HUES48 (cell line): ENCODE data around the gene SHOX.
"Not testable (repeated sequence)": the region's sequence is repeated elsewhere in the genome, so short reads cannot be mapped to it uniquely, and the experiment has no call there.

Experiments used
- H3K27ac ChIP-seq: one replicate; pipeline ENCODE4 v1.7.0; 2013; ENCODE audit warnings: low read depth, low read length, inconsistent platforms
- H3K27me3 ChIP-seq: 2 replicates; pipeline ENCODE4 v1.6.1; 2013; ENCODE audit warnings: mild to moderate bottlenecking, low read length; ENCODE audit not compliant: control insufficient read depth, insufficient read depth
- H3K36me3 ChIP-seq: 2 replicates; pipeline ENCODE4 v1.6.1; 2013; ENCODE audit warnings: low read length; ENCODE audit not compliant: control insufficient read depth, insufficient read depth
- H3K4me1 ChIP-seq: 2 replicates; pipeline ENCODE4 v1.6.1; 2013; ENCODE audit warnings: mild to moderate bottlenecking, low read length; ENCODE audit not compliant: control insufficient read depth, insufficient read depth
- H3K4me3 ChIP-seq: 2 replicates; pipeline ENCODE4 v1.5.1; 2013; ENCODE audit warnings: mild to moderate bottlenecking, low read depth, low read length
- H3K9ac ChIP-seq: 2 replicates; pipeline ENCODE4 v1.6.1; 2013; ENCODE audit warnings: mild to moderate bottlenecking, low read depth, low read length, moderate library complexity
- H3K9me3 ChIP-seq: 2 replicates; pipeline ENCODE4 v1.6.1; 2013; ENCODE audit warnings: low read length; ENCODE audit not compliant: control insufficient read depth, insufficient read depth

Gene SHOX

DNA sequence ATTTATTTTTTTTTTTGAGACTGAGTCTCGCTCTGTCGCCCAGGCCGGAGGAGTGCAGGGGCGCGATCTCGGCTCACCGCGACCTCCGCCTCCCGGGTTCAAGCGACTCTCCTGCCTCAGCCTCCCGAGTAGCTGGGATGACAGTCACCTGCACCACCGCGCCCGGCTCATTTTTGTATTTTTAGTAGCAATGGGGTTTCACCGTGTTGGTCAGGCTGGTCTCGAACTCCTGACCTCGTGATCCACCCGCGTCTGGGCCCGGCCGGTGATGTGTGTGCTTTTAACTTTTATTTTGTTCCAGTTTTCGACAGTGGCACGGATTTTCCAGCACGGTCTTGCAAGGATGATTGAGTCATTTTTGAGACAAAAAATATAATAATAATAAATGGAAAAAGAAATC is 21.3 kb downstream of the SHOX start:
- H3K27ac ChIP-seq, result not testable (repeated sequence)
- H3K27me3 ChIP-seq, result peaks cover 15% of the 10 kb centered on the region

GRCh38 chrX:652341-652741 is 21.8 kb downstream of the SHOX start:
- H3K36me3 ChIP-seq, result no peaks in the 10 kb centered on the region

More for the DNA sequence above, 21.3 kb downstream of the SHOX start:
- H3K9ac ChIP-seq, H3K4me1 ChIP-seq, H3K9me3 ChIP-seq, H3K36me3 ChIP-seq, H3K4me3 ChIP-seq: not testable (repeated sequence)

GRCh38 chrX:653306-653705 is 22.7 kb downstream of the SHOX start:
- H3K4me3 ChIP-seq, result no peak overlapping the region
- no peak overlapping the region for H3K9ac ChIP-seq
- no peaks in the 10 kb centered on the region for H3K36me3 ChIP-seq
- peaks cover 14% of the 10 kb centered on the region for H3K27me3 ChIP-seq
- H3K27ac ChIP-seq, result no peak overlapping the region
- H3K9me3 ChIP-seq, result no peaks in the 10 kb centered on the region
- H3K4me1 ChIP-seq, result peaks cover 7% of the 10 kb centered on the region

More at GRCh38 chrX:652341-652741, 21.8 kb downstream of the SHOX start:
- Histone ChIP-seq H3K27me3 (peaks cover 14% of the 10 kb centered on the region), H3K4me3 (no peak overlapping the region), H3K9me3 (no peaks in the 10 kb centered on the region), H3K4me1 (peaks cover 3% of the 10 kb centered on the region), H3K27ac (no peak overlapping the region), H3K9ac (no peak overlapping the region)

DNA sequence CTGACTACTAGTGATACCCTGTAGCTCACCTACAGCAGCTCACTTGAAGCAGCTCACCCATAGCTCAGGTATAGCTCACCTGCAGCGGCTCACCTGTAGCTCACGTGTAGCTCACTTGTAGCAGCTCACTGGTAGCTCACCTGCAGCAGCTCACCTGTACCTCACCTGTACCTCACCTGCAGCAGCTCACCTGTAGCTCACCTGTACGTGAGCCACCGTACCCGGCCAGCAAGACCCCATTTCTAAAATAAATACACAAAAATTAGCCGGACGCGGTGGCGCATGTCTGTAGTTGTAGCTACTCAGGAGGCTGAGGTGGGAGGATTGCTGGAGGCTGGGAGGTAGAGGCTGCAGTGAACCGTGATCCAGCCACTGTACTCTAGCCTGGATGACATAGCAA is 30.6 kb downstream of the SHOX start:
- H3K36me3 ChIP-seq, result no peaks in the 10 kb centered on the region
- H3K27ac ChIP-seq, result no peak overlapping the region
- H3K27me3 ChIP-seq, result no peaks in the 10 kb centered on the region
- H3K4me1 ChIP-seq, result peaks cover 7% of the 10 kb centered on the region
- no peak overlapping the region for H3K4me3 ChIP-seq
- no peak overlapping the region for H3K9ac ChIP-seq
- no peaks in the 10 kb centered on the region for H3K9me3 ChIP-seq

- no peaks in the 10 kb centered on the region for H3K9me3 ChIP-seq
- no peak overlapping the region for H3K27ac ChIP-seq
- H3K27me3 ChIP-seq, result no peaks in the 10 kb centered on the region
- no peak overlapping the region for H3K4me3 ChIP-seq
- peaks cover 12% of the 10 kb centered on the region for H3K4me1 ChIP-seq
- no peaks in the 10 kb centered on the region for H3K36me3 ChIP-seq
- no peak overlapping the region for H3K9ac ChIP-seq
These were observed 31.5 kb downstream of the SHOX start for GRCh38 chrX:662126-662525.

DNA sequence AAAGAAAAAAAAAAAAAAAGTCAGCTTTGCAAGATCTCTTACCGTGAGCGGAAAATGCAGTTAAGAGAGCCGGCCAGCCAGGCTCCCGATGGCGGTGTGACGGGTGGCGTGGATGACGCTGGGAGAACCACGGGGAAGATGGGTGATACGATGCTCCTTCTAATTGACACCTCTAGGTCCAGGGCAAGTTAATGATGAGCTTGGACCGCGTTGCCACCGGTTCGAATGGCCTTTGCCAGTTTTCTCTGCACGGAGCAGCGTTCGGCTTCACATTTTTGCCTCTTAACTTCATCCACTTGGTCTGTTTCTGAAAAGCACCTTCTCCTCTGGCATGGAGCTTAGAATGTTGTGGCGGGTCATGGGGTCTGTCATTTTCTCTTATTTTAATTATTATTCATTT is 33.2 kb downstream of the SHOX start:
- Histone ChIP-seq H3K36me3 (no peaks in the 10 kb centered on the region), H3K27ac (no peak overlapping the region), H3K4me1 (peaks cover 10% of the 10 kb centered on the region), H3K9me3 (no peaks in the 10 kb centered on the region), H3K27me3 (no peaks in the 10 kb centered on the region), H3K9ac (no peak overlapping the region), H3K4me3 (no peak overlapping the region)

DNA sequence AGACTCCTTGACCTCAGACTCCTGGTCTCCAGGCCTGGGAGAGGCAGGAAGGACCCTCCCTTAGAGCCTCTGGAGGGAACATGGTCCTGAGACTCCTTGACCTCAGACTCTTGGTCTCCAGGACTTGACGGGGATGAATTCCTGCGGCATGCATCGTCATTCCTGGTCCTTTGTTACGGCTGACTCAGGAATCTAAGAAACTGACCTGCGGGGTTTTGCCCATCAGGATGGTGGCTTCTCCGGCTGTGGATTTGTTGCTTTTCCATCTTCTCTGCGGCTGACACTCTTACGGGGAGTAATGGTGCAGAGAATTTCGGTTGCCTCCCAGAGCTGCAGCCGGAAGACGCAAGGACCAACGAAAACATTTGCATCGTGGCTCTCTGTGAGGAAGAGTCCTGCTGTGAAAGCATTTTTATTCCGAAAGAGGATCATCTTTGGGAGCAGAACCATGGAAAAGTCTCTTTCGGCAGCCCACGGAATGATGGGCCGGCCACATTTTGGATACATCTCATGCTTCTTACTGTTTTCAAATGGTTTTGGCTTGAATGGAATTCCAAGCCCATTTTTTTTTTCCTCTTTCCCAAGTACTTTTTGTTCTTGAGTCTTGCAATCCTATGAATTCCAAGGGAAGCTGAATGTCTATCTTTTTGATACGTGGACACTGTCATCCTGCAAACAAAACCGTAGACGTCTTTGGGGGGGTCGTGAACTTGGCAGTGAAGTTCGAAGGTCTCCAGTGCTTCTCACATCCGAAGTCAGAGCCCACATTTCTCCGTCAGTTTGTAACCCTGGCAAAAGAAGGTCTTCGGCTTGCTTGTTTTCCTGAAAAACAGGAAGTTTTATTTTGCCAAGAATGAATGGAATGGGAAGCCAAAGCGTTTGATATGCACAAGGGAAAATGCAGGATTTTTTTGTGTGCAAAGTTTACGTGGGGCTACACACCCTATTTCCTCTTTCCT is 36.5 kb downstream of the SHOX start:
- no peaks in the 10 kb centered on the region for H3K36me3 ChIP-seq
- H3K27me3 ChIP-seq, result no peaks in the 10 kb centered on the region
- H3K4me3 ChIP-seq, result no peak overlapping the region
- peaks cover 10% of the 10 kb centered on the region for H3K4me1 ChIP-seq
- peak overlapping the region; percentile 5 for H3K27ac ChIP-seq
- no peaks in the 10 kb centered on the region for H3K9me3 ChIP-seq
- H3K9ac ChIP-seq, result no peak overlapping the region

GRCh38 chrX:670645-671044 is 40.1 kb downstream of the SHOX start:
- Histone ChIP-seq H3K4me1 (peaks cover 13% of the 10 kb centered on the region), H3K4me3 (no peak overlapping the region), H3K27ac (no peak overlapping the region), H3K27me3 (no peaks in the 10 kb centered on the region), H3K9me3 (no peaks in the 10 kb centered on the region), H3K9ac (no peak overlapping the region), H3K36me3 (no peaks in the 10 kb centered on the region)

DNA sequence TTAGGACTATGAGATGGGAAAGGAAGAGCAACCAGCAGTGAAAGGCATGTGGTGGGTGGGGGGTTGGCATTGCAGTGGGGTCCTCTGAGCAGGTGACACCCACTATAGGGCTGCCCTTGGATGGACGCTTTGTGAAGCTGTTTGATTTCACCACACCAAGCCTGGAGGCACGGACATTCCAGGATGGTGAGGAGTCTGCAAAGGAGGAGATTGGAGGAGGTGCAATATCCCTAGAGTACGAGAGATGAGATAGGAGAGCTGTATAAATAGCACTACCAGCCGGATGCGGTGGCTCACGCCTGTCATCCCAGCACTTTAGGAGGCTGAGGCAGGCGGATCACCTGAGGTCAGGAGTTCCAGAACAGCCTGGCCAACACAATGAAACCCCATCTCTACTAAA is 42.3 kb downstream of the SHOX start:
- Histone ChIP-seq H3K9ac (no peak overlapping the region), H3K36me3 (no peaks in the 10 kb centered on the region), H3K4me3 (no peak overlapping the region), H3K9me3 (no peaks in the 10 kb centered on the region), H3K4me1 (peaks cover 6% of the 10 kb centered on the region; the same call in 1 of the 2 replicates), H3K27me3 (no peaks in the 10 kb centered on the region), H3K27ac (no peak overlapping the region)

- Histone ChIP-seq H3K4me1 (peaks cover 6% of the 10 kb centered on the region; the same call in 1 of the 2 replicates), H3K9ac (no peak overlapping the region), H3K27me3 (peaks cover 3% of the 10 kb centered on the region; the same call in 1 of the 2 replicates), H3K4me3 (no peak overlapping the region), H3K27ac (no peak overlapping the region), H3K36me3 (no peaks in the 10 kb centered on the region), H3K9me3 (no peaks in the 10 kb centered on the region)
These were observed 44.8 kb downstream of the SHOX start for GRCh38 chrX:675279-675954.

DNA sequence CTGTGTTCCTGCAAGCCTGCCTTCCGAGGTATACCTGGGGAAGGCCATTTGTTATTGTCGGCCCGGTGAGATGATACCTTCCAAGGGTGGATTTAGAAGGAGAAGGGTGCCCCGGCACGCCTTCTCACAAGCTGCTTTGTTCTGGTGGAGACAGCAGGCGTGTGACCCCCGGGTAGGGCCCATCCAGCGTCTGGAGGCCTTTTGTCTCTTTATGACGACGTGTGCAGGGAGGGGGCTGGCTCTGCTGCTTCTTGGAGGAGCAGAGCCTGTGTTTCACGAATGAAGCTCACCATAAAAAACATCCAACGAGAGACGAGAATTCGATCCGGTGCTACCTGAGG is 45.3 kb downstream of the SHOX start:
- H3K9ac ChIP-seq, result no peak overlapping the region
- no peak overlapping the region for H3K27ac ChIP-seq
- peaks cover 3% of the 10 kb centered on the region; the same call in 1 of the 2 replicates for H3K27me3 ChIP-seq
- no peaks in the 10 kb centered on the region for H3K36me3 ChIP-seq
- H3K4me3 ChIP-seq, result no peak overlapping the region
- H3K9me3 ChIP-seq, result no peaks in the 10 kb centered on the region
- H3K4me1 ChIP-seq, result peaks cover 6% of the 10 kb centered on the region; the same call in 1 of the 2 replicates
